ENCODE results near the gene C7orf57. TPM values are rescaled to one million over a fixed set of nuclear protein-coding genes. Genes with fewer than 3 reads are reported as not detected.

The C7orf57 gene
- total RNA-seq, 1 experiment from 2014 or later, result 0.90 TPM

DNA sequence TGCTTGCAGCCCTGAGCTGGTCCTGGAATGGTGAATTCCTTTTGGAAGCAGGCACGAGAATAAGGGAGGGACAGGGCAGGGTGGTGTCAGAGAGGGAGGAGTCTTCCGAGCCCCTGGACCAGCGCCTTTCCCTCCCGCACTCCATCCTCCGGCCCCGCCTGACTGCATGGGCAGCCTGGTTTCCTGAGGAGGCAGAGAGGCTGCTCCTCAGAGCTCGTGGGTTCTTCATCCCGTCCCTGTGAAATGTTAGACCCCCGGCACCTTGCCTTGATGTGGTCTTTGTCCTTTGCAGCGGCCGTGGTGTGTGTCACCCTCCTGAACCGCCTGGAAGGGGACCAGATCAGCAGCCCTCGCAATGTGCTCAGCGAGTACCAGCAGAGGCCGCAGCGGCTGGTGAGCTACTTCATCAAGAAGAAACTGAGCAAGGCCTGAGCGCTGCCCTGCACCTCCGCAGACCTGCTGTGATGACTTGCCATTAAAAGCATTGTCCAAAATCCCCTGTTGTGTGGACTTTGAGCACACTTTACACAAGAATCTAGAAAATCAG is 72.7 kb downstream of the C7orf57 start:
- no peaks in the 10 kb centered on the region for H3K27me3 Mint-ChIP-seq (ENCODE audit: low read depth)
- peak; percentile 14; the same call in 1 of the 2 replicates for ATAC-seq
- peaks cover 50% of the 10 kb centered on the region for H3K36me3 Mint-ChIP-seq
- H3K9me3 Mint-ChIP-seq, result no peaks in the 10 kb centered on the region
- H3K4me1 Mint-ChIP-seq, result peaks cover 19% of the 10 kb centered on the region
- ChIA-PET POLR2A (no interaction called here), CTCF (interaction anchor here (0.6 to 1.6 kb wide), 3 partner anchors 19 to 286 kb away, joined by 3 to 6 read pairs (median 5); partner anchors contain the start of gene UPP1)
- no peak overlapping the region for H3K27ac Mint-ChIP-seq
- H3K4me3 Mint-ChIP-seq, result no peak overlapping the region
- TF ChIP-seq NFATC4 (CRISPR knock-in tag; IDR thresholded peaks at IDR 0.05), result no peak
- TF ChIP-seq, protein P1, sequence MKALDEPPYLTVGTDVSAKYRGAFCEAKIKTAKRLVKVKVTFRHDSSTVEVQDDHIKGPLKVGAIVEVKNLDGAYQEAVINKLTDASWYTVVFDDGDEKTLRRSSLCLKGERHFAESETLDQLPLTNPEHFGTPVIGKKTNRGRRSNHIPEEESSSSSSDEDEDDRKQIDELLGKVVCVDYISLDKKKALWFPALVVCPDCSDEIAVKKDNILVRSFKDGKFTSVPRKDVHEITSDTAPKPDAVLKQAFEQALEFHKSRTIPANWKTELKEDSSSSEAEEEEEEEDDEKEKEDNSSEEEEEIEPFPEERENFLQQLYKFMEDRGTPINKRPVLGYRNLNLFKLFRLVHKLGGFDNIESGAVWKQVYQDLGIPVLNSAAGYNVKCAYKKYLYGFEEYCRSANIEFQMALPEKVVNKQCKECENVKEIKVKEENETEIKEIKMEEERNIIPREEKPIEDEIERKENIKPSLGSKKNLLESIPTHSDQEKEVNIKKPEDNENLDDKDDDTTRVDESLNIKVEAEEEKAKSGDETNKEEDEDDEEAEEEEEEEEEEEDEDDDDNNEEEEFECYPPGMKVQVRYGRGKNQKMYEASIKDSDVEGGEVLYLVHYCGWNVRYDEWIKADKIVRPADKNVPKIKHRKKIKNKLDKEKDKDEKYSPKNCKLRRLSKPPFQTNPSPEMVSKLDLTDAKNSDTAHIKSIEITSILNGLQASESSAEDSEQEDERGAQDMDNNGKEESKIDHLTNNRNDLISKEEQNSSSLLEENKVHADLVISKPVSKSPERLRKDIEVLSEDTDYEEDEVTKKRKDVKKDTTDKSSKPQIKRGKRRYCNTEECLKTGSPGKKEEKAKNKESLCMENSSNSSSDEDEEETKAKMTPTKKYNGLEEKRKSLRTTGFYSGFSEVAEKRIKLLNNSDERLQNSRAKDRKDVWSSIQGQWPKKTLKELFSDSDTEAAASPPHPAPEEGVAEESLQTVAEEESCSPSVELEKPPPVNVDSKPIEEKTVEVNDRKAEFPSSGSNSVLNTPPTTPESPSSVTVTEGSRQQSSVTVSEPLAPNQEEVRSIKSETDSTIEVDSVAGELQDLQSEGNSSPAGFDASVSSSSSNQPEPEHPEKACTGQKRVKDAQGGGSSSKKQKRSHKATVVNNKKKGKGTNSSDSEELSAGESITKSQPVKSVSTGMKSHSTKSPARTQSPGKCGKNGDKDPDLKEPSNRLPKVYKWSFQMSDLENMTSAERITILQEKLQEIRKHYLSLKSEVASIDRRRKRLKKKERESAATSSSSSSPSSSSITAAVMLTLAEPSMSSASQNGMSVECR (CRISPR knock-in tag; IDR thresholded peaks at IDR 0.05; ENCODE audit: borderline replicate concordance), result no peak
- TF ChIP-seq FOXJ3 (CRISPR knock-in tag; IDR thresholded peaks at IDR 0.05; ENCODE audit: borderline replicate concordance), result no peak
- TF ChIP-seq NR1H2 (CRISPR knock-in tag; IDR thresholded peaks at IDR 0.05), result no peak
- TF ChIP-seq ATF1 (CRISPR knock-in tag; IDR thresholded peaks at IDR 0.05), result no peak
- no peak for TF ChIP-seq ZNF671 (CRISPR knock-in tag; IDR thresholded peaks at IDR 0.05)
- TF ChIP-seq CBFB (CRISPR knock-in tag; IDR thresholded peaks at IDR 0.05; ENCODE audit: low read depth), result no peak
- TF ChIP-seq JUN (CRISPR knock-in tag; IDR thresholded peaks at IDR 0.05), result no peak
- no peak for TF ChIP-seq SOX15 (CRISPR knock-in tag; IDR thresholded peaks at IDR 0.05)
- no peak for TF ChIP-seq TCF7 (CRISPR knock-in tag; IDR thresholded peaks at IDR 0.05; ENCODE audit: low read depth)
- TF ChIP-seq, protein P2, sequence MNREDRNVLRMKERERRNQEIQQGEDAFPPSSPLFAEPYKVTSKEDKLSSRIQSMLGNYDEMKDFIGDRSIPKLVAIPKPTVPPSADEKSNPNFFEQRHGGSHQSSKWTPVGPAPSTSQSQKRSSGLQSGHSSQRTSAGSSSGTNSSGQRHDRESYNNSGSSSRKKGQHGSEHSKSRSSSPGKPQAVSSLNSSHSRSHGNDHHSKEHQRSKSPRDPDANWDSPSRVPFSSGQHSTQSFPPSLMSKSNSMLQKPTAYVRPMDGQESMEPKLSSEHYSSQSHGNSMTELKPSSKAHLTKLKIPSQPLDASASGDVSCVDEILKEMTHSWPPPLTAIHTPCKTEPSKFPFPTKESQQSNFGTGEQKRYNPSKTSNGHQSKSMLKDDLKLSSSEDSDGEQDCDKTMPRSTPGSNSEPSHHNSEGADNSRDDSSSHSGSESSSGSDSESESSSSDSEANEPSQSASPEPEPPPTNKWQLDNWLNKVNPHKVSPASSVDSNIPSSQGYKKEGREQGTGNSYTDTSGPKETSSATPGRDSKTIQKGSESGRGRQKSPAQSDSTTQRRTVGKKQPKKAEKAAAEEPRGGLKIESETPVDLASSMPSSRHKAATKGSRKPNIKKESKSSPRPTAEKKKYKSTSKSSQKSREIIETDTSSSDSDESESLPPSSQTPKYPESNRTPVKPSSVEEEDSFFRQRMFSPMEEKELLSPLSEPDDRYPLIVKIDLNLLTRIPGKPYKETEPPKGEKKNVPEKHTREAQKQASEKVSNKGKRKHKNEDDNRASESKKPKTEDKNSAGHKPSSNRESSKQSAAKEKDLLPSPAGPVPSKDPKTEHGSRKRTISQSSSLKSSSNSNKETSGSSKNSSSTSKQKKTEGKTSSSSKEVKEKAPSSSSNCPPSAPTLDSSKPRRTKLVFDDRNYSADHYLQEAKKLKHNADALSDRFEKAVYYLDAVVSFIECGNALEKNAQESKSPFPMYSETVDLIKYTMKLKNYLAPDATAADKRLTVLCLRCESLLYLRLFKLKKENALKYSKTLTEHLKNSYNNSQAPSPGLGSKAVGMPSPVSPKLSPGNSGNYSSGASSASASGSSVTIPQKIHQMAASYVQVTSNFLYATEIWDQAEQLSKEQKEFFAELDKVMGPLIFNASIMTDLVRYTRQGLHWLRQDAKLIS (CRISPR knock-in tag; IDR thresholded peaks at IDR 0.05; ENCODE audit: borderline replicate concordance), result no peak
- no peak for TF ChIP-seq OVOL2 (CRISPR knock-in tag; IDR thresholded peaks at IDR 0.05; ENCODE audit: borderline replicate concordance)
- no peak for DNase-seq (ENCODE audit: low spot score)

DNA sequence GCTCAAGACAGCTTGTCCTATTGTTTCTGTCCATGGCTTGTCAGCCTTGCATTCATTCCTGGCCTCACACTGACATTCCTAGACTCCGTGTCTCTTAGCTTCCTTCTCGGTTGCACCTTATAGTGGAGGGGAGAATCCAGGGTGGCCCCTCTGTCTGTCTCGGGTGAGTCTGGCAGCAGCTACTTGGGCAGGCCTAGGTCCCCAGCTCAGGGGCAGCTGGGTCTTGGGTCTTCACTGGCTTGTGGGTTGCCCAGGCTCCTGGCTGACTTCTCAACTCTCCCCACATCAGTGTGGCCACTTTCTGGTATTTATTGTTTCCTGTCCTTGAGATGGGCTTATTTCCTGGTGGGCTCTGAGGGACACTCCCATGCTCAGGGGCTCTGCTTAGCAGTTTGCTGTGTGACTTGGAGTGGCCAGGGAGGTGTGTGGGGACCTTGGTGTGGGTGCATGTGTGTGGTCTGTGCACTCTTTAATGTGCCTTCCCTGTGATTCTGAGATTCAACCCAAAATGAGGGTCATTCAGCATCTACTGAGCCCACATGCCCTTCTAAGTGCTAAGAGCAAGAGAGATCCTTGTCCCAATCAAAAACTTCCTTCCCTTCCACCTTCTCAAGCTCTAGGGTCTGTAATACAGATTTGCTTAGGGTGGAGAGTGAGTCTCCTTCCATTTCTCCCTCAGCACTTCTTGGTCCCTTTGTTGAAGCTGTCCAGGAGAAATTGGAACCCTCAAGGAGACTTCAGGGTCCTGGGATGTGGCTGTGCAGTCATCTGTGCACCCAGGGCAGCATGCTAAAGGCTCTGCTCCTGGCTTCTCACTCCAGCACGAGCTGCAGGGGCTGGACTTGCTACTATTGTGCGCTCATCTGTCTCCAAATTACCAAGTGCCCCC is 73.9 kb downstream of the C7orf57 start:
- CTCF ChIA-PET, result interaction anchor here (0.5 to 2.7 kb wide), 14 partner anchors 11 to 194 kb away, joined by 3 to 22 read pairs (median 4); partner anchors contain the start of gene UPP1
- POLR2A ChIA-PET, result interaction anchor here (1.0 kb wide), 1 partner anchor 20 kb away, joined by 5 read pairs; the partner anchor contains the start of gene UPP1
- no peak overlapping the region for H3K4me3 Mint-ChIP-seq
- H3K9me3 Mint-ChIP-seq, result no peaks in the 10 kb centered on the region
- ATAC-seq (no peak), DNase-seq (ENCODE audit: low spot score) (no peak)
- TF ChIP-seq, protein P3, sequence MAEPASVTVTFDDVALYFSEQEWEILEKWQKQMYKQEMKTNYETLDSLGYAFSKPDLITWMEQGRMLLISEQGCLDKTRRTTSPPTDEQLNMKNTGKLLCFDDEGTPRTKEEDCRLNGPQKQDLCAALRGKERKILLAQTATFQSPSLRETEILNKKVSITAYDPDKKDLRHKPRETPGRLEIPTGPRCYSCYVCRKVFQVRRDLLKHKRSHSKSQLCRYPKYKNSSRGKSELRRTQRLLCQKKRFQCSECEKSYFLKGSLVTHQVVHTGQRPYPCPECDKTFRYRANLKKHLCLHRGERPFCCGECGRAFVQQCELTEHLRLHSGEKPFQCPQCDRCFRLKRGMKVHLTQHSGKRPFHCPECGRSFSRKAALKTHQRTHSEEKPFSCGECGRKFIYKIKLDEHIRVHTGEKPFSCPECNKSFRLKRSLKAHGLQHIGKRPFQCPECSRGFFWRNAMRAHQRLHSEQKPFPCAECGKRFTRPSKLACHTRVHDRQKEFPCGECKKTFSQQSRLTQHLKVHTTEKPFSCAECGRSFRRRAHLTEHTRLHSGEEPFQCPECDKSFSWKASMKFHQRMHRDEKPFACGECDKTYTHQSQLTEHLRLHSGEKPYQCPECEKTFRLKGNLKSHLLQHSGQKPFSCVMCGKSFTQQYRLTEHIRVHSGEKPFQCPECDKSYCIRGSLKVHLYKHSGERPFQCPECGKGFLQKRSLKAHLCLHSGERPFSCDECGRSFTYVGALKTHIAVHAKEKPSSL (CRISPR knock-in tag; conservative IDR thresholded peaks at IDR 0.05), result no peak
- TF ChIP-seq KAT7 (CRISPR knock-in tag; IDR thresholded peaks at IDR 0.05; ENCODE audit: borderline replicate concordance) (no peak), EMX1 (CRISPR knock-in tag; IDR thresholded peaks at IDR 0.05) (no peak), CREM (CRISPR knock-in tag; IDR thresholded peaks at IDR 0.05) (no peak), NFATC4 (CRISPR knock-in tag; IDR thresholded peaks at IDR 0.05) (no peak)
- H3K27ac Mint-ChIP-seq, result no peak overlapping the region
- H3K4me1 Mint-ChIP-seq, result peaks cover 19% of the 10 kb centered on the region
- H3K36me3 Mint-ChIP-seq, result peaks cover 38% of the 10 kb centered on the region
- H3K27me3 Mint-ChIP-seq (ENCODE audit: low read depth), result no peaks in the 10 kb centered on the region

Data from WTC11 (cell line).